Right cardiac atrium (tissue), 5 donors: Measurements from ENCODE around the gene LPA. TPM values are rescaled to one million over a fixed set of nuclear protein-coding genes. Genes with fewer than 3 reads are reported as not detected.

Experiments used
- polyA plus RNA-seq: library from polyadenylated mRNA; stranded (reverse); fragments of 200-250 nt; gene quantifications from one replicate; pipeline ENCODE4 v1.2.3, GENCODE V29; 2013
- total RNA-seq, 4 donors: library from RNA; stranded (reverse); fragmentation: NEBNext Ultra II Directional; extraction: Animal tissue kit (Norgen Biotek cat#: 25700); gene quantifications; one replicate each; pipeline ENCODE4 v1.2.1, GENCODE V29; 2021
- donor health status: healthy with polysubstance abuse.
- donor health status: DM: no; HTN: yes; CAD: no.
- donor health status: DM: no; HTN: no; CAD: no.
- donor health status: DM: no; HTN: yes; CAD: no; lungs with severe emphysema.
- donor health status: DM: yes; HTN: yes; CAD: no.

LPA gene
- total and polyA plus RNA-seq, 5 donors, result not detected

Other genes starting within 250 kb of the LPA start
- not detected for gene PLG, start 38.0 kb upstream of the LPA start, total RNA-seq
- not detected for gene PLG, start 38.0 kb upstream of the LPA start, polyA plus RNA-seq